Fibroblast of pulmonary artery (primary cell): ENCODE data around the gene OR6N2.

Experiments
- DNase-seq: peaks from one replicate; pipeline ENCODE4 v3.0.0-alpha.2; 2010; ENCODE audit warnings: low read depth
- H3K4me3 ChIP-seq: replicated peaks from 2 replicates; pipeline ENCODE4 v1.5.1; 2011; ENCODE audit warnings: low read depth, mild to moderate bottlenecking, control low read depth, low read length, moderate library complexity
- CTCF ChIP-seq: IDR thresholded peaks from 2 replicates; pipeline ENCODE4 v1.5.1; 2011; ENCODE audit warnings: mild to moderate bottlenecking, control low read depth, low read length, inconsistent platforms; ENCODE audit errors: missing control alignments

The OR6N2 gene

GRCh38 chr1:158771950-158772866, 8.8 kb downstream of the OR6N2 start, which contains the start of gene OR6N1:
Gene OR6N1 (minus strand): TSS chr1:158772195. CDS start chr1:158766682, 5,513 bp downstream.
- TF ChIP-seq CTCF = no peak
- no peak for DNase-seq
- no peak within 1 kb of the TSS for H3K4me3 ChIP-seq

DNA sequence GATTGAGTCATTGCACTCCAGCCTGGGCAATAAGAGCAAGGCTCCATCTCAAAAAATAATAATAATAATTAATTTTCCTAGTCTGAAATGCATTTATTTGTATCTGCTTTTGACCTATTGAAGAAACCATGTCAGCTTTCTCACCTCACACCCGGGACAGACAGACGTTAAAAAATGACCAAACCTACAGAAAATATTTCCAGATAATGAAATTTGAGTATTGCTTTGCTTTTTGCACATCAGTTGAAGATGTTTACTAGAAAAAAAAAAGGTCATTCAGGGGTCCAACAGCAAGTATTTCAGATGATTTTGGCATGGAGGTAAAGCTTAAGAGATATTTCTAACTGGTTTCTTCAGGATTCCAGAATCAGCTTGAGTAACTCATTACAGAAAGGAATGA, 26.6 kb downstream of the OR6N2 start, which contains the start of gene OR6K6:
TSS of gene OR6K6 (plus strand) at position 301 of the 400 bp plus-strand sequence. CDS start 168 bp downstream, outside the sequence.
- no peak within 1 kb of the TSS for H3K4me3 ChIP-seq
- TF ChIP-seq CTCF = no peak
- DNase-seq = no peak

DNA sequence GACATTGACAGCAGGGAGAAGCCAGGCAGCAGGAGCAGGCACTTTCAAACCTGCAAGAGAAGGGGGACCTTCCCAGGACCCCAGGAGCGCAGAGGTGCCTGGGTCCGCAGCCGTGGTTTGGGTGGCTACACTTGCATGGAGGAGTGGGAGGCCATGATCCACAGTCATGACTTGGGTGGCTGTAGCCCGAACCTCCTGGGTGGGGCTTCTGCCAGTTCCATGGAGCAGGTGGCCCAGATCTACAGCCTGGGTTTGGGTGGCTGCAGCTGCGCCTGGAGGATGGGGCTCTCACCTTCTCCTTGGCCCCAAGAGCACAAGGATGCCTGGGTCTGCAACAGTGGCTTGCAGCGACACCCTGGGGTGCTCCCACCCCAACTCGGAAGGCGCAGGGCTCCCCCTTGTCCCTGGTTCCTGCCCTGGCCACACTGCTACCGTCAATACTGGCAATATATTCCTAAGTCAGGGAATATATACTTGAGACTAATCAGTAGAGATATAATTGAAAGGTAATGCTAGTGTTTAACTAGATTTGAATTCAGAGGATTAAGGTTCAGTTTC, 28.8 kb downstream of the OR6N2 start:
- no peak for DNase-seq
- H3K4me3 ChIP-seq = no peak overlapping the region
- no peak for TF ChIP-seq CTCF

GRCh38 chr1:158735848-158736247, 45.2 kb downstream of the OR6N2 start:
- no peak for DNase-seq
- H3K4me3 ChIP-seq = no peak overlapping the region
- no peak for TF ChIP-seq CTCF

DNA sequence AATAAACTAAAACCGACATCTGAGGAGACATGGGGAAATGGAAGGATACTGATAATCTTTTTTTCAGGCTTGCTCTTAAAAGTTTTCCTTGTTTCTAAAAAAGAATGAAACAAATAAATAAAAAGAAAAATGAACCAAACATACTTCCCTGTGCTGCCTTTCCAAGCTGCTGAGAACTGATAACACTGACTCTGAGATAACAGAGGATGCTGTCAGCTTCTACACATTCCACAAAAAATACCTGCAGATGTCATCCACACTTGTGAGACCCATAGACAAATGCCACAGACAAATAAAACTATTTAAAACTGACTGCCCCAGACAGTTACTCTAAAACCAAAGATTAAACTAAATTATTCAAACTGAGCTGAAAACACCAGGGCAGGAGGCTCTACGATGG, 48.5 kb downstream of the OR6N2 start:
- DNase-seq = no peak
- no peak for TF ChIP-seq CTCF
- H3K4me3 ChIP-seq = no peak overlapping the region

DNA sequence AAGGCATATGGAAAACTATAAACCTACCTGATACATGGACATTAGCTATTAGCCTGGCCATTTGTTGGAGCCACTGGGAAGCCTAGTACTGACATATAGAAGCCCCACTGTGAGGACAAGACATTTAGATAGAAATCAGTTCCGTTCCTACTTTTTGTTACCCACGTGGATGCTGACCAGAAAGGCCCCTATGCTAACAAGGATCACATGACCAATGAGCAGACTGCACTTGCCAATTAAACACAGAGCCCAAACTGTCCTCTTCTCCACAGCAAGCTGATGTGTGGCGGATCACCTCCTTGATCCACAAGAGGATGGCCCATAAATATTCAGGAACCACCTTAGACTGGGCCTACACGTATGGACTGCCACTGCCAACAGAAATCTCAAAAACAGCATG, 49.3 kb downstream of the OR6N2 start:
- no peak overlapping the region for H3K4me3 ChIP-seq
- no peak for DNase-seq
- TF ChIP-seq CTCF = no peak
